ENCODE data around the gene SNAP47.

The SNAP47 gene

GRCh38 chr1:227749916-227750710 is 14.9 kb downstream of the SNAP47 start:
- DNase-seq (ENCODE audit: low read depth in 2 of 2): no peak

GRCh38 chr1:227753999-227754711 is 18.9 kb downstream of the SNAP47 start:
- no peak for DNase-seq (ENCODE audit: low read depth in 2 of 2)

- no peak for DNase-seq (ENCODE audit: low read depth in 2 of 2)
Observed at GRCh38 chr1:227754958-227755357, 19.7 kb downstream of the SNAP47 start.

GRCh38 chr1:227756172-227756959 is 21.1 kb downstream of the SNAP47 start:
- DNase-seq (ENCODE audit: low read depth in 2 of 2): no peak

GRCh38 chr1:227757781-227758180 is 22.5 kb downstream of the SNAP47 start:
- no peak for DNase-seq (ENCODE audit: low read depth in 2 of 2)

GRCh38 chr1:227758366-227758765 is 23.1 kb downstream of the SNAP47 start:
- no peak for DNase-seq (ENCODE audit: low read depth in 2 of 2)

- DNase-seq (ENCODE audit: low read depth in 2 of 2): no peak
Observed at GRCh38 chr1:227759341-227760300, 24.4 kb downstream of the SNAP47 start.

GRCh38 chr1:227760377-227760776 is 25.1 kb downstream of the SNAP47 start:
- DNase-seq (ENCODE audit: low read depth in 2 of 2): no peak

GRCh38 chr1:227761621-227762230 is 26.5 kb downstream of the SNAP47 start:
- DNase-seq (ENCODE audit: low read depth in 2 of 2): no peak

GRCh38 chr1:227762231-227762911 is 27.1 kb downstream of the SNAP47 start:
- DNase-seq (ENCODE audit: low read depth in 2 of 2): peak; percentile 71 to 75

GRCh38 chr1:227763246-227764018 is 28.2 kb downstream of the SNAP47 start:
- no peak for DNase-seq (ENCODE audit: low read depth in 2 of 2)

- no peak for DNase-seq (ENCODE audit: low read depth in 2 of 2)
Observed at GRCh38 chr1:227764019-227764391, 28.8 kb downstream of the SNAP47 start.

- DNase-seq (ENCODE audit: low read depth in 2 of 2): no peak
Observed at GRCh38 chr1:227765261-227766014, 30.2 kb downstream of the SNAP47 start.

- DNase-seq (ENCODE audit: low read depth in 2 of 2): peak; percentile 60 to 63
Observed at GRCh38 chr1:227766015-227766634, 30.9 kb downstream of the SNAP47 start.

- DNase-seq (ENCODE audit: low read depth in 2 of 2): no peak
Observed at GRCh38 chr1:227766653-227767277, 31.5 kb downstream of the SNAP47 start.

- no peak for DNase-seq (ENCODE audit: low read depth in 2 of 2)
Observed at GRCh38 chr1:227767401-227768124, 32.3 kb downstream of the SNAP47 start.

GRCh38 chr1:227768125-227768439 is 32.8 kb downstream of the SNAP47 start:
- no peak for DNase-seq (ENCODE audit: low read depth in 2 of 2)
